Measurements from ENCODE around the gene SOX2.

The SOX2 gene

GRCh38 chr3:181705086-181705480 is 6.6 kb upstream of the SOX2 start:
- DNase-seq = no peak

- DNase-seq = no peak
These were observed 3.7 kb upstream of the SOX2 start for GRCh38 chr3:181707980-181708379.

- DNase-seq = peak; percentile 64
These were observed 2.0 kb upstream of the SOX2 start for GRCh38 chr3:181709537-181710279.

GRCh38 chr3:181710345-181711291 is 1.1 kb upstream of the SOX2 start:
- DNase-seq = no peak

GRCh38 chr3:181712226-181712552 is 464 bp downstream of the SOX2 start:
- DNase-seq = no peak

GRCh38 chr3:181712553-181713279 is 991 bp downstream of the SOX2 start:
- DNase-seq = no peak

- DNase-seq = no peak
These were observed 1.5 kb downstream of the SOX2 start for GRCh38 chr3:181713280-181713647.

GRCh38 chr3:181713676-181714612 is 2.2 kb downstream of the SOX2 start:
- no peak for DNase-seq

GRCh38 chr3:181715571-181716340 is 4.0 kb downstream of the SOX2 start:
- no peak for DNase-seq

- no peak for DNase-seq
These were observed 5.2 kb downstream of the SOX2 start for GRCh38 chr3:181716966-181717365.

- DNase-seq = no peak
These were observed 5.9 kb downstream of the SOX2 start for GRCh38 chr3:181717549-181718171.

- no peak for DNase-seq
These were observed 6.6 kb downstream of the SOX2 start for GRCh38 chr3:181718369-181718768.

- no peak for DNase-seq
These were observed 7.5 kb downstream of the SOX2 start for GRCh38 chr3:181718987-181719911.

- DNase-seq = no peak
These were observed 8.4 kb downstream of the SOX2 start for GRCh38 chr3:181719991-181720680.

GRCh38 chr3:181721046-181721875 is 9.5 kb downstream of the SOX2 start:
- no peak for DNase-seq

- no peak for DNase-seq
These were observed 10.4 kb downstream of the SOX2 start for GRCh38 chr3:181722156-181722555.

GRCh38 chr3:181722766-181723425 is 11.2 kb downstream of the SOX2 start:
- DNase-seq = no peak

Data from activated CD4-positive, alpha-beta T cell treated with anti-CD3 and anti-CD28 coated beads, Interleukin-10, Interleukin-2, amounts not matched to agents 100 ng/mL and 50 ng/mL, durations not matched to agents 16 hours and 8 hours (primary cell).